Esophagus mucosa (tissue), 1 donor: ENCODE measurements around the gene NOTCH2NLA. TPM values are rescaled to one million over a fixed set of nuclear protein-coding genes. Genes with fewer than 3 reads are reported as not detected.
"Not testable (repeated sequence)": the region's sequence is repeated elsewhere in the genome, so short reads cannot be mapped to it uniquely, and the experiment has no call there.

ENCODE experiments used
- ATAC-seq: fragments of 200-7000 bp; cut with Tn5 transposase; one replicate; pipeline ENCODE4 v1.9.1; 2020
- total RNA-seq: library from RNA; stranded (reverse); gene quantifications from one replicate; pipeline ENCODE4 v1.2.4, GENCODE V29; 2023
- donor health status: DM: yes; HTN: yes; CAD: no.

The NOTCH2NLA gene
- total RNA-seq, 1 donor from 2014 or later: 33.6 TPM

DNA sequence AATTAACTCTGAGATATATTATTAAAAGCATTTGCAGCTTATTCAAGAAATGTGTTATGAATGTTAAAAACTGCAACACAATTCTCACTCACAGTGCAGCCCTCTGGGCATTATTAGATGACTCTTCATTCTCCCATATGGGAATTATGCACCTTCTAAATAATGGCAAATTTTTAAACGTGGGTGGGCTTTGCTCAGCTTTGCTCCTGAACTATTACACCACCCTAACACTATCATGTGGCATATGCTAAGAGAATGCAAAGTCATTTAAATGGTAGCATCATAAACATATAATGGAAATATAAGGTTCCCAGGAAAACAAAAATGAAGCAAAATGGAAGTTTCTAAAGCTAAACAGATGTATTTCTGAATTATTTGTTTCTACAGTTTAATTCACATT is 61.5 kb downstream of the NOTCH2NLA start:
- ATAC-seq: not testable (repeated sequence)

- not testable (repeated sequence) for ATAC-seq
Observed at GRCh38 chr1:146144465-146144864, 84.4 kb downstream of the NOTCH2NLA start, which contains the start of gene NBPF10. NBPF10 (minus strand) TSS chr1:146144804; CDS start chr1:146144769, 35 bp downstream.

Other genes starting within 250 kb of the NOTCH2NLA start
- 77.7 TPM for gene TXNIP, start 232.4 kb downstream of the NOTCH2NLA start, total RNA-seq
- not detected for gene HJV, start 207.3 kb downstream of the NOTCH2NLA start, total RNA-seq
- 3.6 TPM for gene NBPF10, start 84.2 kb downstream of the NOTCH2NLA start, total RNA-seq